HG02588 (cell line): ENCODE measurements around the gene KRTAP6-2.

Experiments used
- ATAC-seq: cut with Tn5 transposase; IDR thresholded peaks from one replicate; pipeline ENCODE4 v1.9.1; 2021; ENCODE audit warnings: mild to moderate bottlenecking, moderate library complexity; ENCODE audit not compliant: unreplicated experiment

KRTAP6-2 gene

GRCh38 chr21:30577766-30578165 is 20.9 kb downstream of the KRTAP6-2 start:
- ATAC-seq = no peak

- no peak for ATAC-seq
Observed at GRCh38 chr21:30567617-30568016, 31.1 kb downstream of the KRTAP6-2 start.

DNA sequence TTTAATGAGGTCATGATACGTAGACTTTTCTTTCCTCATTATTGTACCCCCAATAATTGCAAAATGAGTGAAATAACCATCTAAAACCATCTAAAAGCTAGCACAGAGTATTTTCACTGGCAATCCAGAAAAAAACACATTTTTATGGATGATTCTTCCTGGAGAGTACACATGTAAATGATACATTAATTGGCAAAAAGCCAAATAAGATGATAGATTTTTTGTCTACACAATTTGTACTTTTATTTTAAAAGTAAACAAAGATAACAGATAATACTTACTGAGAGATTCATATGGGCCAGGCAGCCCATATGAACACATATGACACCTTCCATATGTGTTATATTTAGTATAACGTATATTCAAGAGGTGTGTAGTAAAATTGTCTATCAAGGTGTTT is 35.1 kb downstream of the KRTAP6-2 start:
- no peak for ATAC-seq

DNA sequence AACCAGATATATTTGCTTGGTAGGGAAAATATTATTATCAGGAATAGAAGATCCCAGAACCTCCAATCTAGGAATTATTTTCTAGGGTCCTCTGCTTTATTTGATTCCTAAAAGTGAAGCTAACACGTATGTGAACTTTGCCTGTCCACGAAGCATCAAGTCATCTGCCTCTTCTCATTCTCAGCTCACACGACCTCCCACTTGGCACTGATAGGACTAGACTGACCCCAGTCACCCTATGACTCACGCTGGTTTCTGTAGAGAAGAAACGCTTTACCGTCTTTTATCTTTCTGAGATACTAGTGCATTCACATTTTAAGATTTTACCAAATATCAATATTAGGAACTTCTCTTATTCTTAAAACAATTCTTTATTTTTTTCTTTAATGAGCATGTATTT is 35.6 kb downstream of the KRTAP6-2 start:
- ATAC-seq = no peak

GRCh38 chr21:30561957-30562356 is 36.7 kb downstream of the KRTAP6-2 start:
- ATAC-seq = no peak

GRCh38 chr21:30561264-30561895 is 37.3 kb downstream of the KRTAP6-2 start, which contains the start of gene KRTAP19-7:
Gene KRTAP19-7, minus strand, starts transcription at chr21:30561314. Its CDS starts 25 bp downstream, at chr21:30561289.
- no peak for ATAC-seq

DNA sequence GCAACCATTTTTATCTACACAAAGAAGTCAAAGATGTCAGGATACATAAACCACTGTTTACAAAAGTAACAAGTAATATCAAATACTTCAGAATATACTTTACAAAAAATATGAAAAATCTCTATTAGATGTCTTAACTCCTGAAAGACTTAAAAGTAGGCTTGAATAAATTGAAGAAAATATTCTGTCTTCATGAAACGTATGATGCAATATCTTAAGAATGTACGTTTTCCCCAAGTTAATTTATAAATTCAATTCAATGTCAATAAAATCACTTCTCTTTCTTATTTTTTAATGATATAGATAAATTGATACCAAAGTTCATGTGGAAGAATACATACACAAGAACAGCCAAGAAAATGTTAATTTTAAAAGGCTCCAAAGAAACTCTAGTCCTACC is 43.6 kb downstream of the KRTAP6-2 start:
- no peak for ATAC-seq

DNA sequence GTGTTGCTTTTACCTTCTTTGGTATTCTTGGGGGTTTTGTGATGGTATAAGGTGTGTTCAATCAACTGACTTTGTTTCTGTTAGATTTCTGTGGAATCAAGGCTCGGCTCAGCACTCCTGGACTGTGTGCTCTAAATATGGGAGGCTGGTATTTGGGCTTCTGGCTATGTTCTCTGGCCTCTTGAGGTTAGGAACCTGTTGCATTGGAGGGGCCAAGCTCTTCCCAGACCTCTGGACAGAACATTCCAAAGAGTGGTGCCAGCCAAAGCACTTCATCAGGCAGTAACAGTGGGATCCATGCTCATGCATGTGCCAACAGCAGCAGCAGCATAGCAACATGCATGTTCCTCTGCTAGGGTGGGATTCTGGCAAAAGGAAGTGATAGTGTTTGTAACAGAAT is 45.9 kb downstream of the KRTAP6-2 start:
- no peak for ATAC-seq
